HG02840 (cell line): Measurements from ENCODE around the gene RBMS3.

Experiments
- ATAC-seq: cut with Tn5 transposase; IDR thresholded peaks from one replicate; pipeline ENCODE4 v1.9.1; 2021; ENCODE audit warnings: mild to moderate bottlenecking, moderate library complexity, moderate number of reproducible peaks; ENCODE audit not compliant: unreplicated experiment, low FRiP score

The RBMS3 gene

GRCh38 chr3:29274667-29275066 is 6.2 kb upstream of the RBMS3 start:
- no peak for ATAC-seq

- ATAC-seq, result no peak
Observed at GRCh38 chr3:29275309-29275708, 5.6 kb upstream of the RBMS3 start.

DNA sequence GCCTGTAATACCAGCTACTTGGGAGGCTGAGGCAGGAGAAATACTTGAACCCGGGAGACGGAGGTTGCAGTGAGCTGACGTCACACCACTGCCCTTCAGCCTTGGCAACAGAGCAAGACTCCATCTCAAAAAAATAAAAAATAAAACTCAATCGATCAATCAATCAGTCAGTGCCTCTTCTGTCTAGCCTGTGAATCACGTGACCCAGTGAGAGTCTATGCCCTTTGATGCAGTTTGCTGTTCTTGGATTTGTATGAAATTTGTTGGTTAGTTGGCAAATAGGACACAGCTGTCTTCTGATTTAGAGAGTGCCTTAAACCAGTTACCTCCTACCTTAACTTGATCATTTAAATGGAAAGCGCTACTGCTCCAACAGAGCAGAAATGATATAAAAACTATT is 3.6 kb upstream of the RBMS3 start:
- ATAC-seq, result no peak

GRCh38 chr3:29279286-29279685 is 1.6 kb upstream of the RBMS3 start:
- ATAC-seq, result no peak

DNA sequence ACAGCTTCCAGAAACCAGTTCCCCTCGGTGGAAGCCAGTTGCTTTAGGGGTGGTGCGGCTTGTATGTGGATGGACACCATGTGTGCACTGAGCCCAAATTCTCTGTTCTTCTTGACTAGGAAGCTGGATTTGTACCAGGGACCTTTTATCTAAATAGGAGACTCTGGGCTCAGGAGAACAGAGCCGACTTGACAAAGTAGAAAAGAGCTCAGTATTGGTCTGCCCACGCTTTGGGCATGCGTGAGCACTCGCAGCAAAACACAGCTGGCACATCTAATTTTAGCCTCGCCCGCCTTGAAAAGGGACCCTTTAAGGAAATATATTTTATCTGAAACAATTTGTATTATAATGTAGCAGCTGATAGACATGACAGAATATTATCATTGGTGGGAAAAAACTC is 1.1 kb upstream of the RBMS3 start:
- no peak for ATAC-seq

DNA sequence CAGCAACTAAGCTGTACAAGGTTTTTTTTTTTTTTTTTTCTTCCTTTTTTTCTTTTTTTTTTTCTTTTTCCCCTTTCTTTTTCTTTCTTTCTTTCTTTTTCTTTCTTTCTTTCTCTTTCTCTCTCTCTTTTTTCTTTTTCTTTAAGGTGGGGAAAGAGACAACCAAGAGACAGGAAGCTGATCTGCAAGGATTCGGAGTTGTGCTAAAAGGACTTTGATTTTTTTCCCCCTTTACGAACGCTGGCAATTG is 148 bp downstream of the RBMS3 start:
- ATAC-seq, result no peak

- ATAC-seq, result peak; percentile 78
Observed at GRCh38 chr3:29281344-29282241, 722 bp downstream of the RBMS3 start.

DNA sequence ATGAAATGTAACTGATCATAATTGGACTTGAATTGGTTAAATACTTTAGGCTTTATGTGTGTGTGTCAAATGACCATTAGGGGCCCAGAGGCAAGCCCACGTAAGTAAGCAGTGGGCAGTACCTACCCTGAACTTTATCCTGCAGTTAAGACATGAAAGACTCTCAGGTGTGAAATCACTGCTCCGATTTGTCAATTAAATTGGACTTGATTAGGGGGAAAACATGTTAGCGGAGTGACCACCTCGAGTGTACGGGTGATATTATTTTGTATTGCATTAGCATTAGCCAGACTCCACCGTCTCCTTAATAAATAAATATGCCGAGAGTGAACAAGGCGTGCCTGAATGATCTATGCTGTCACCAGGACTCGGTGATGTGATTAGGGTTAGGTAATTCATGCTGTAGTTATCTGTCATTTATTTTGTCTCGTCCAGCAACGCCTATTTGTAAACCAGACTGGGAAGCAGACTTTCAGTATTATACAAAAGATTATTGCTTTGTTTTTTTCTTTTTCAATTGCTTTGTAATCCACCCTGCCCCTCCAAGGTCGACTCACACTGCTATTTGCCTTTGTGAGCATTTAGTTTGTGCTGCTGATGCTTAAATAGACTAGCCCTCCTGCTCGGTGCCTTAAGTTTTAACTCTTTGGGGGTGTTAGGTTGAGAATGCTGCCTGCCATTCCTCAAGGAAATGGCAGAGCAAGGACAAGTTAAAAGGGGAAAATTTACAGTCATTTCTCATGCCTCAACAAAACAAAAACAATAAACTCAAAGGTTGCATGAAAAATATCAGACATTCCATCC is 1.8 kb downstream of the RBMS3 start:
- ATAC-seq, result no peak

- no peak for ATAC-seq
Observed at GRCh38 chr3:29283231-29284119, 2.6 kb downstream of the RBMS3 start.

DNA sequence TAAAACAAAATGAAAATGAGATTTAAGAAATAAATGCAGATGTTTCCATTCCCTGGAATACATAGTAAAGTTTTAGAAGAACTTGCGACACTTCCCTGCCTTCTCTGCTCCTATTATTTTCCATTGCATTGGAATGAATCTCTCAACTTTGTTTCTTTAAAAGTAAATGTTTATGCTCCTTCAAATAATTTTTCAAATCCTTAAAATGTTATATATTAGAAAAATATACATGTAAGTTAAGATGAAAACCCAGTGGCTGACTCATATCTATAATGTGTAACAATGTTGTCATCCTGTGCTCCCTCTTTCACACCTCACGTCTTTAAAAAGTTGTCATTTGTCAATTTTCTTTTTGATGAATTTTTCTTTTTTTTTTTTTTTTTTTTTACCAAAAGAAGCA is 3.6 kb downstream of the RBMS3 start:
- no peak for ATAC-seq

GRCh38 chr3:29285471-29286071 is 4.7 kb downstream of the RBMS3 start:
- ATAC-seq, result no peak

- ATAC-seq, result no peak
Observed at GRCh38 chr3:29286478-29287240, 5.8 kb downstream of the RBMS3 start.

DNA sequence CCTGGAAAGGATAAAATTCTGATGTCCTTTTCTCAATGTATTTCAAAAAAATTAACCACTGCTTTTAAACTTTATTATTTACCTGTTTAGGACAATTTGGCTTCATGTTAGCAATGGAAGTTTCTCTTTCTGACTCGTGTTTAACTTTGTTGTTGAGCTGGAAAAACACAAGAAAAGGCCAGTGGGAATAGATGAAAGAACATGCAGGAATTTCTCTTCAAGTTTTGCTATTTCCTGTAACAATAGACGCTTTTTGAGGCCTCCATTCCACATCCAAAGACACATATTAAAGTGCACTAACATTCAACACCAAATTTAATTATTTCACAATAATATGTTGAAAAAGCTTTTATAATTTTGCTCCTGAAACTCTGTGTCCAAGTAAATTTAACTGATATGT is 9.7 kb downstream of the RBMS3 start:
- no peak for ATAC-seq

GRCh38 chr3:29291260-29291981 is 10.6 kb downstream of the RBMS3 start:
- no peak for ATAC-seq

- no peak for ATAC-seq
Observed at GRCh38 chr3:29291982-29292363, 11.1 kb downstream of the RBMS3 start.

DNA sequence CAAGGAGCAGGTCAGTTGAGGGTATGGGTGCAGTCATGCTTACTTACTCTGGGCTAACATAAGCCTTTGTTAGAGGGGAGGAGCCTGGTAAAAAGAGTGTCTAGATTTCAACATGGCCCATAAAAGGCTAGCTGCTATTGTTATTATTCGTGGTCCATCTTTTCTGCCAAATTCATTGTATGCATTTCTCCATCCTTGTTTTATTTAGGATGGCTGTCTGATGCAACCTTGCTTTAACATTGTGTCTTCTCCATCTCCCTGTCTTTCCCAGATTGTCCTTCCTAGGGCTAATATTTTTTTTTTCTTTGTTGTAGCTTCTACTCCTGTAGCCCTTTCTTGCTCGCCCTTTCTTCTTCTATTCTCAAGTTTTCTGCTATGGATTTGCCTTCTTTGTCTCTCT is 12.6 kb downstream of the RBMS3 start:
- no peak for ATAC-seq

DNA sequence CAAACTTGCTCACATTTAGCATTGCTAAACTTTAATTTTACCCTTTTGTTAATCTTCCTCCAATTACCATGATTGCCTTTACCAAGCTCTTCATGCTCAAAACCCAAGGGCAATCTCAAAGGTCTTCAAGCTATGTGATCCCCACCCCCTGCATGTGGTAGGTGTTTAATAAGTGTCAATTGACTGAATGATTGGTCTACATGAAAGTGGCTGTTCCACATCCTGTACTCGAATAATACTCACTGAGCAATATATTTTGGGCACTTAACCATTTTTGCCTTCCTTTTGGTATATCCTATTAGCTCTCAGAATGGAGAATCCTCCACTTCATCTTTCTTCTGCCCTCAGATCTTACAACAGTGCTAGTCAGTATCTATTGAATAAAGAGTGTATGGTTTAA is 17.1 kb downstream of the RBMS3 start:
- no peak for ATAC-seq

DNA sequence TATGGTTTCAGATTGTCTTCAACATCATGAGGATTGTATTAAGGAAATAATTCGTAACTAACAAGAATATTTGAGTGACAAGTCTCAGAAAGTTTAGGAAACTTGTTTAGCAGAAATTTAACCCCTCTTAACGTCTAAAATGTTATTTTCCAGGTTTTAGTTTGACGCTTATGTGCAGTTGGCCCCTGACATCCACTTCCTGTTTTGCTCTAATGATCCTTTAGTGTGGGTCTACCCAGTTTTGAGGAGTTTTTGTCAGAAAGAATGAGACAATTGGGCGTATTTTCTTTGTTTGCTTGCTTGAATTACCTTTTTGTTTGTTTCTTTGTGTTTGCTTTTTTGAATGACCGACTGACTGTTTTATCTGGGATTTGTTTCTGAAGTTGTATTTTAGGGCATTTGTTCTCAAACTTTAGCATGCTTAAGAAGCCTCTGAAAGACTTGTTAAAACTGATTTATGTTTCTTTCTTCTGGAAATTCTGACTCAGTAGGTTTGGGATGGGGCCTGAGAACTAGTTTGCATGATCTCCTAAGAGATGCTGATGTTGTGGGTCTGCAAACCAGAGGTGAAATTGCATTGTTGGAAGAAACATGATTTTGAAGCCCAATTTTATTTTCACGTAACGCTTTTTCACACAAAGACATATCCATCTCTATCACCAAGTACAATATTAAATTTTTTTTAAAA is 20.6 kb downstream of the RBMS3 start:
- ATAC-seq, result no peak

DNA sequence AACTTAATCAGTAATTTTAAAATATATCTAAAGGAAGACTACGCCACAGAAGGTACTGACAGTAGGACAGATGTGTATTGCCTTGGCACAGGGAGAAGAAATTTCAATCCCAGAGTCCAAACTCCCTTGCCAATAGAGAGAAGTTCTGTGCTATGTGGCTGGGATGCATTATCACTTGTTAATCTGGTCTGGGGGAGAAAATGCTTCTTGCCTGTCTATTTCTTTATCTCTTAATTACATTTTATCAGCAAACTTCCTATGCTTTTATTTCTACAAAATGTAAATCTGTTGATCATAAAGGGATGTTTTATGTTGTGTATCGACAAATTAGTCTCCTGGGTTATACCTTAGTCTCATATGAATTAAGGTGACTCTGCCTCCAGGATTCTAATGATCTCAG is 21.7 kb downstream of the RBMS3 start:
- ATAC-seq, result no peak
